Neural cell (in vitro differentiated cells): ENCODE results near the gene TM9SF4. TPM values are rescaled to one million over a fixed set of nuclear protein-coding genes. Genes with fewer than 3 reads are reported as not detected.
A peak's percentile ranks its signal among the peaks of the same experiment; 100 is the strongest.

Experiments used
- H2AFZ ChIP-seq: fragments of 200-600, 300-800 bp; sonication (generic), shearing (Covaris generic); 2 replicates; pipeline ENCODE4 v1.6.0; 2014; ENCODE audit warnings: low read depth, mild to moderate bottlenecking, antibody characterized with exemption, low read length, moderate library complexity
- H3F3A ChIP-seq: fragments of 200-600 bp; shearing (Covaris generic); 2 replicates; pipeline ENCODE4 v1.6.1; 2016; ENCODE audit warnings: mild to moderate bottlenecking, moderate library complexity, mixed read lengths, antibody characterized with exemption, low read length; ENCODE audit not compliant: insufficient read depth, poor library complexity, severe bottlenecking
- H3K27ac ChIP-seq: fragments of 200-600, 300-800 bp; sonication (generic), shearing (Covaris generic); 2 replicates; pipeline ENCODE4 v1.5.1; 2014; ENCODE audit warnings: mild to moderate bottlenecking, low read length, moderate library complexity
- H3K27me3 ChIP-seq: fragments of 300-800, 200-600 bp; sonication (generic), shearing (Covaris generic); 2 replicates; pipeline ENCODE4 v1.6.0; 2014; ENCODE audit warnings: mild to moderate bottlenecking, low read depth, low read length, moderate library complexity; ENCODE audit not compliant: insufficient read depth
- H3K36me3 ChIP-seq: fragments of 300-800, 200-600 bp; sonication (generic), shearing (Covaris generic); 2 replicates; pipeline ENCODE4 v1.5.1; 2014; ENCODE audit warnings: mild to moderate bottlenecking, antibody characterized with exemption, low read length, moderate library complexity; ENCODE audit not compliant: insufficient read depth
- H3K4me2 ChIP-seq: fragments of 300-800, 200-600 bp; sonication (generic), shearing (Covaris generic); 2 replicates; pipeline ENCODE4 v1.6.0; 2014; ENCODE audit warnings: mild to moderate bottlenecking, low read length
- H3K4me3 ChIP-seq: fragments of 300-800, 200-600 bp; sonication (generic), shearing (Covaris generic); 2 replicates; pipeline ENCODE4 v1.5.1; 2014; ENCODE audit warnings: mild to moderate bottlenecking, low read length, moderate library complexity
- H3K79me2 ChIP-seq: fragments of 200-600 bp; shearing (Covaris generic); replicated peaks from 2 replicates; pipeline ENCODE4 v1.6.0; 2014; ENCODE audit warnings: mild to moderate bottlenecking, low read length, moderate library complexity; ENCODE audit not compliant: insufficient read depth
- H3K9ac ChIP-seq: fragments of 300-800, 200-600 bp; sonication (generic), shearing (Covaris generic); 2 replicates; pipeline ENCODE4 v1.6.1; 2016; ENCODE audit warnings: mild to moderate bottlenecking, low read length, mixed read lengths
- H3K9me2 ChIP-seq: fragments of 200-600 bp; shearing (Covaris generic); 2 replicates; pipeline ENCODE4 v1.6.1; 2016; ENCODE audit warnings: mild to moderate bottlenecking, low read length, mixed read lengths; ENCODE audit not compliant: insufficient read depth
- H3K9me3 ChIP-seq: fragments of 200-600, 300-800 bp; sonication (generic), shearing (Covaris generic); 2 replicates; pipeline ENCODE4 v1.6.1; 2016; ENCODE audit warnings: mild to moderate bottlenecking, mixed run types, low read length, moderate library complexity, mixed read lengths
- H4K20me1 ChIP-seq: fragments of 200-600 bp; shearing (Covaris generic); 2 replicates; pipeline ENCODE4 v1.6.1; 2016; ENCODE audit warnings: mild to moderate bottlenecking, mixed run types; ENCODE audit not compliant: insufficient read depth
- CTCF ChIP-seq: fragments of 450-650 bp; IDR thresholded peaks from 2 replicates; pipeline ENCODE4 v1.5.1; 2014; ENCODE audit warnings: antibody characterized with exemption, mild to moderate bottlenecking, moderate library complexity; ENCODE audit not compliant: poor library complexity, severe bottlenecking
- EP300 ChIP-seq: fragments of 450-650 bp; conservative IDR thresholded peaks from 2 replicates; pipeline ENCODE4 v1.6.1; 2014; ENCODE audit warnings: antibody characterized with exemption, mild to moderate bottlenecking, moderate library complexity; ENCODE audit not compliant: poor library complexity, severe bottlenecking
- EZH2 ChIP-seq: fragments of 200-600, 300-800 bp; shearing (Covaris generic), sonication (generic); IDR thresholded peaks from 2 replicates; pipeline ENCODE4 v1.6.1; 2014; ENCODE audit warnings: antibody characterized with exemption, low read length, borderline replicate concordance, mild to moderate bottlenecking; ENCODE audit not compliant: insufficient read depth, poor library complexity, severe bottlenecking
- MXI1 ChIP-seq: fragments of 450-650 bp; conservative IDR thresholded peaks from 2 replicates; pipeline ENCODE4 v1.6.1; 2014; ENCODE audit warnings: antibody characterized with exemption, mild to moderate bottlenecking; ENCODE audit not compliant: poor library complexity, severe bottlenecking
- POLR2AphosphoS5 ChIP-seq: IDR thresholded peaks from 2 replicates; pipeline ENCODE4 v1.6.1; 2012
- RAD21 ChIP-seq: fragments of 450-650 bp; conservative IDR thresholded peaks from 2 replicates; pipeline ENCODE4 v1.6.1; 2014; ENCODE audit warnings: antibody characterized with exemption, mild to moderate bottlenecking, moderate library complexity
- REST ChIP-seq: IDR thresholded peaks from 2 replicates; pipeline ENCODE4 v1.6.1; 2012; ENCODE audit warnings: borderline replicate concordance
- SMC3 ChIP-seq: fragments of 450-650 bp; conservative IDR thresholded peaks from 2 replicates; pipeline ENCODE4 v1.6.1; 2014; ENCODE audit warnings: antibody characterized with exemption, mild to moderate bottlenecking, moderate library complexity; ENCODE audit not compliant: poor library complexity
- TAF1 ChIP-seq: IDR thresholded peaks from 2 replicates; pipeline ENCODE4 v1.6.1; 2012; ENCODE audit warnings: low read depth
- polyA plus RNA-seq: library from polyadenylated mRNA; depleted of rRNA; stranded (reverse); fragments of >200 nt; gene quantifications from 2 replicates; pipeline ENCODE4 v1.2.3, GENCODE V29; 2014

TM9SF4 gene
- polyA plus RNA-seq, 1 donor from 2014 or later: 18.3 TPM

DNA sequence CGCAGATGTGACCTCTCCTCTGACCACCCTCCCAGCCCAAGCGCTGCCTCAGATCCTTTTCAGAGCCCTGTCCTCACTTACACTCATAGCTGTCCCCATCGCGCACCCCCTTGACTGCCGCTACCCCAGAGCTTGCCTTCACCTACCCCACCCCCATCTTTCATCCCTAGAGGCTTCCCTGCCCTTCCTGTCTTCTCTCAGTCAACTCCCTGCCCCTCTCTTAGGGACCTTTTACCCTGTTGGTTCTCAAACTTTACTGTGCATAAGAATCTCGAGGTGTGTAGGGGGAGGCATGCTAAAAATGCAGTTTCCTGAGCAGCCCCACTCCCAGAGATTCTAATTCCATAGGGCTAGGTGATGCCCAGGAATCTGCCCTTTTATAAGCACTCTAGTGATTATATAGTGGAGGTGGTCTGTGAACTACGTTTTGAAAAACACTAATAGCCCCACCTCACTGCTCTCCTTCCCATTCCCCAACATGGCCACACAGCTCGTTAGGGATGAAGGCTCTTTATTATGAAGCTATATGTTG lies 725 bp downstream of the TM9SF4 start:
- Histone ChIP-seq H3K36me3 (no peaks in the 10 kb centered on the region), H3K27me3 (no peaks in the 10 kb centered on the region), H4K20me1 (no peaks in the 10 kb centered on the region), H3K4me2 (peak overlapping the region; percentile 95), H3K27ac (peak overlapping the region; percentile 93), H3K79me2 (peaks cover 46% of the 10 kb centered on the region), H3K4me3 (peak overlapping the region; percentile 71), H3K9ac (peak overlapping the region; percentile 97), H2AFZ (peak overlapping the region; percentile 93), H3K9me3 (no peaks in the 10 kb centered on the region), H3K9me2 (no peaks in the 10 kb centered on the region), H3F3A (no peaks in the 10 kb centered on the region)
- TF ChIP-seq REST: no peak
- no peak for TF ChIP-seq TAF1
- no peak for TF ChIP-seq EZH2
- no peak for TF ChIP-seq POLR2AphosphoS5
- no peak for TF ChIP-seq MXI1
- TF ChIP-seq CTCF: no peak
- TF ChIP-seq RAD21: no peak
- TF ChIP-seq EP300: no peak
- TF ChIP-seq SMC3: no peak

DNA sequence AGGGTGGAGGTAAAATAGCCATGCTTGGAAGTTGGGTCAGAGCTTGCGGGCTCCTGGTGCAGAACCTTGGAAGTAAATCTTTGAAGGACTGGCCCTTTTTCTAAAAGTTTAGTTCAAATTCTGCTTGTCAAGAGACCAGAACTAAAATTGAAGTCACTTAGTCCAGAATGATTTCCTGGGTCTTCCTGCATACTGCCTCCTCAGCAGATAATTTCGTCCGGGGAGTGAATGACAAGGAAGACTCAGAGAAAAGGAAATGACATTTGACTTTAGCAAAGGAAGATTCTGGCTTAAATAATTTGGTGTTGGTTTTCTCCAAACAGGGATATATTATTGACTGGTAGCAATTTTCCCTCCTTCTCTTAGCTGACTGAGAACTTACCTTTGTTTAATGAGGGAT lies 1.2 kb downstream of the TM9SF4 start:
- peak overlapping the region; percentile 95 for H3K4me2 ChIP-seq
- no peaks in the 10 kb centered on the region for H4K20me1 ChIP-seq
- no peak for TF ChIP-seq EZH2
- no peak for TF ChIP-seq CTCF
- TF ChIP-seq EP300: no peak
- no peak for TF ChIP-seq RAD21
- no peak for TF ChIP-seq SMC3
- no peak for TF ChIP-seq TAF1
- no peak for TF ChIP-seq REST
- TF ChIP-seq POLR2AphosphoS5: no peak
- TF ChIP-seq MXI1: no peak
- H3K9me3 ChIP-seq: no peaks in the 10 kb centered on the region
- H3F3A ChIP-seq: no peaks in the 10 kb centered on the region
- no peaks in the 10 kb centered on the region for H3K27me3 ChIP-seq
- peak overlapping the region; percentile 71 for H3K4me3 ChIP-seq
- H3K9ac ChIP-seq: peak overlapping the region; percentile 97
- no peaks in the 10 kb centered on the region for H3K9me2 ChIP-seq
- no peak overlapping the region for H2AFZ ChIP-seq
- no peaks in the 10 kb centered on the region for H3K36me3 ChIP-seq
- peaks cover 49% of the 10 kb centered on the region for H3K79me2 ChIP-seq
- H3K27ac ChIP-seq: peak overlapping the region; percentile 93
